ENCODE results near the gene CLIP2.
A peak's percentile ranks its signal among the peaks of the same experiment; 100 is the strongest.
"Not testable (repeated sequence)": the region's sequence is repeated elsewhere in the genome, so short reads cannot be mapped to it uniquely, and the experiment has no call there.

CLIP2 gene

DNA sequence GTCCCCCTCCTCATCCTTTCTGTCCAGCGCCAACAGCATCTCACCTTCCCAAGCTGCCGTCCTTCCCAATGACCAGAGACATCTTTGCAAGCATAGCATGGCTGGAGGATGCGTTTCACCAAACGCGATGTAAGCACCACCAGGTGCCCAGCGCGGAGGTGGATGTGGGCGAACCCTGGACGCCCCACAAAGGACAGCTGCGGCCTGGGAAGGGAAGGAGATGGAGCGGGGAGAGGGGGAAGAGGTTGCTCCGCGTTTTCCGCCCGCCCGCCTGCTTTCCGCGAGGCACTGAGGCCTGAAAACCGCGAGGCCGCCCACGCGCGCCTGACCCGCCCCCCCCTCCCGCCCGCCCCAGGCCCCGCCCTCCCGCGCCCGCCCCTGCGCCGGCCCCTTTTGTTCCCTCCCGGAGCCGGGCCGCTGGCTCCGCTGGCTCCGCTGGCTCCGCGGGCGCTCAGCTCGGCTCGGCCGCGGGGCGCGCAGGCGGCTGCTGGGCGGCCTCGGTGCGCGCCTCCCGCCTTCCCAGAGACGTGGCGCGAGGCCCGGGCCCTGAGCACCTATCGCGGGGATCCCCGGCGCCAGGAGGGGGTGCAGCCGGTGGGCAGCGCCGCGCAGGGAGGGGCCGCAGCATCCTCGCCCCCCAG lies at the start of gene CLIP2:
CLIP2 (plus strand) TSS at position 390 of the 641 bp plus-strand sequence. CDS start 28,140 bp downstream, outside the sequence.
- DNase-seq (ENCODE audit: low spot score) (peak; percentile 92), FAIRE-seq (no peak)

DNA sequence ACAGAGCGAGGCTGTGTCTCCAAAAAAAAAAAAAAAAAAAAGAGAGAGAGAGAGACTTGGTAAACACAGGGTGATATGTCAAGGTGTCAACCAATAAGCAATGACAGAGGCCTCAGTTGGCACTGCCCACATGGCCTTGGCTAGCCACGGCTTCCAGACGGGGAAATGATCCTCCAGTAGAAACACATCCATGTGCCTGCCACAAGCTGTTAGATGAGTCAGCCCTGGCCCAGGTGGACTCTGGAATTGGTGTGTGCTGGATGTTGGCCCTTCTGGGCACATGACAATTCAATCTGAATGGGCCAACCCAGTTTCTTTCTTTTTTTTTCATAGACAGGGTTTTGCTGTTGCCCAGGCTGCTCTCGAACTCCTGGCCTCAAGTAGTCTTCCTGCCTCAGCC lies 48.7 kb upstream of the CLIP2 start:
- FAIRE-seq = no peak

GRCh38 chr7:74242122-74242443 lies 47.1 kb upstream of the CLIP2 start:
- DNase-seq (ENCODE audit: low spot score) (no peak), FAIRE-seq (no peak)

More for the DNA sequence above, 48.7 kb upstream of the CLIP2 start:
- no peak for DNase-seq (ENCODE audit: low spot score)

GRCh38 chr7:74246497-74246896 lies 42.7 kb upstream of the CLIP2 start:
- DNase-seq (ENCODE audit: low spot score) = no peak
- no peak for FAIRE-seq

DNA sequence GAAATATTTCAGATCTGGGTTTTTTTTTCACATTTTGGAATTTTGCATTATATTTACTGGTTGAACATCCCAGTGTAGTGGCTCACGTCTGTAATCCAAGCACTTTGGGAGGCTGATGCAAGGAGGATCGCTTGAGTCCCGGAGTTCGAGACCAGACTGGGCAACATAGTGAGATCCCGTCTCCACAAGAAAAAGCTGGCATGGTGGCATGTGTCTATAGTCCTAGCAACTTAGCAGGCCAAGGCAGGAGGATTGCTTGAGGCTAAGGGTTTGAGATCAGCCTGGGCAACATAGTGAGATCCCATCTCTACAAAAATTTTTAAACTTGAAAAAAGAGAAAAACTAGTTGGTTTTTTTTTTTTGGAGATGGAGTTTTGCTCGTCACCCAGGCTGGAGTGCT lies 41.1 kb upstream of the CLIP2 start:
- FAIRE-seq (no peak), DNase-seq (ENCODE audit: low spot score) (no peak)

- FAIRE-seq; DNase-seq (ENCODE audit: low spot score): not testable (repeated sequence)
Observed at GRCh38 chr7:74249058-74249457, 40.1 kb upstream of the CLIP2 start.

GRCh38 chr7:74252893-74253292 lies 36.3 kb upstream of the CLIP2 start:
- DNase-seq (ENCODE audit: low spot score) (no peak), FAIRE-seq (no peak)

DNA sequence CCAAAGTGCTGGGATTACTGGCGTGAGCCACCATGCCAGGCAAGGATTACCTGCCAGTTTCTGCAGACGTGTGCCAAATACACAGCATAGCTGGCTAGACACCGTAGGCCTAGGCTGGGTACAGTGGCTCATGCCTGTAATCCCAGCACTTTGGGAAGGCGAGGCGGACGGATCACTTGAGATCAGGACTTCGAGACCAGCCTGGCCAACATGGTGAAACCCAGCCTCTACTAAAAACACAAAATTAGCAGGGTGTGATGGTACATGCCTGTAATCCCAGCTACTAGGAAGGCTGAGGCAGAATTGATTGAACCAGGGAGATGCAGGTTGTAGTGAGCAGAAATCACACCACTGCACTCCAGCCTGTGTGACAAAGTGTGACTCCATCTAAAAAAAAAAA lies 35.9 kb upstream of the CLIP2 start:
- DNase-seq (ENCODE audit: low spot score) (no peak), FAIRE-seq (no peak)

DNA sequence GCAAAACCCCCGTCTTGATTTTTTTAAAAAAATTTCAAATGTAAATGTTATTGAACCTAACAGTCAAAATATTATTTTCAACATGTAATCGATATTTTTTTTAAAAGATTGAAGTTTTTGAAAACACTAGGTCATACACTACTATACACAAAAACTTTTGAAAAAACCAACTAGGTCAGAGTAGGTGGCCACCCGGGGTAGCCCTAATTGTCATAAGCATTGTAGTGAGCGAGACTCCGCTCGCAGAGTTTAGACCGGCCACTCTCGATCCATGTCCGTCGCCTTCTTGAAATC lies 35.4 kb upstream of the CLIP2 start:
- FAIRE-seq (no peak), DNase-seq (ENCODE audit: low spot score) (no peak)

GRCh38 chr7:74254129-74254857 lies 34.9 kb upstream of the CLIP2 start, which contains the start of gene RFC2:
TSS of gene RFC2 (minus strand) at chr7:74254399. CDS start at chr7:74254383, 16 bp downstream.
- DNase-seq (ENCODE audit: low spot score) = peak; percentile 98
- FAIRE-seq = peak; percentile 89

DNA sequence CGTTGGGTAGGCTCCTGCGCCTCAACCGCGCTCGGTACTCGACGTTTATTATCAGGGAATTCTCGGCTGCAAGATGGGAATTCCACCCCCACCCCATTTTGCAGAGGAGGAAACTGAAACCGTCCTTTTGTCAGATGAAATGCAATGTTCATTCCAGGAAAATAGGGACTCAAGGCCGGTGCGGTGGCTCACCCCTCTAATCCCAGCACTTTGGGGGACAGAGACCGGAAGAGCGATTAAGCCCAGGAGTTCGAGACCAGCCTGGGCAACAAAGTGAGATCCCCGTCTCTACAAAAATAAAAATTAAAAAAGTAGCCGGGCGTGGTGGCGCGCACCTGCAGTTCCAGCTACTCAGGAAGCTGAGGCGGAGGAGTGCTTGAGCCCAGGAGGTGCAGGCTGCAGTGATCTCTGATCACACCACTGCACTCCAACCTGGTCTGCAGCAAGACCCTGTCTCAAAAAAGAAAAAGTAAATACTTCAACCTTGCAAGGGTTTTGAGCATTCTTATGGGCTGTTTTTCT lies 34.3 kb upstream of the CLIP2 start:
- no peak for DNase-seq (ENCODE audit: low spot score)
- FAIRE-seq = no peak

DNA sequence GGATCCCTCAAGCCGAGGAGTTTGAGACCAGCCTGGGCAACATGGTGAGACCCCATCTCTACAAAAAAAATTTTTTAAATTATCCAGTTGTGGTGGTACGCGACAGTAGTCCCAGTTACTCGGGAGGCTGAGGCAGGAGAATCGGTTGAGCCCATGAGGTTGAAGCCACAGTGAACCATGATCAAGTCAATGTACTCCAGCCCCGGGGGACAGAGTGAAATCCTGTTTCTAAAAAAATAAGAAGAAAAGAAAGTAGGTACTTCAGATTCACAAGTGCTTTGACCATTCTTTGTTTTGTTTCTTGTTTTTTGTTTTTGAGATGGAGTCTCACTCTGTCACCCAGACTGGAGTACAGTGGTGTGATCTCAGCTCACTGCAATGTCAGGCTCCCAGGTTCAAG lies 33.7 kb upstream of the CLIP2 start:
- DNase-seq (ENCODE audit: low spot score); FAIRE-seq: not testable (repeated sequence)

GRCh38 chr7:74256491-74257408 lies 32.5 kb upstream of the CLIP2 start:
- FAIRE-seq (no peak), DNase-seq (ENCODE audit: low spot score) (no peak)

- DNase-seq (ENCODE audit: low spot score) = no peak
- no peak for FAIRE-seq
Observed at GRCh38 chr7:74258639-74259038, 30.6 kb upstream of the CLIP2 start.

DNA sequence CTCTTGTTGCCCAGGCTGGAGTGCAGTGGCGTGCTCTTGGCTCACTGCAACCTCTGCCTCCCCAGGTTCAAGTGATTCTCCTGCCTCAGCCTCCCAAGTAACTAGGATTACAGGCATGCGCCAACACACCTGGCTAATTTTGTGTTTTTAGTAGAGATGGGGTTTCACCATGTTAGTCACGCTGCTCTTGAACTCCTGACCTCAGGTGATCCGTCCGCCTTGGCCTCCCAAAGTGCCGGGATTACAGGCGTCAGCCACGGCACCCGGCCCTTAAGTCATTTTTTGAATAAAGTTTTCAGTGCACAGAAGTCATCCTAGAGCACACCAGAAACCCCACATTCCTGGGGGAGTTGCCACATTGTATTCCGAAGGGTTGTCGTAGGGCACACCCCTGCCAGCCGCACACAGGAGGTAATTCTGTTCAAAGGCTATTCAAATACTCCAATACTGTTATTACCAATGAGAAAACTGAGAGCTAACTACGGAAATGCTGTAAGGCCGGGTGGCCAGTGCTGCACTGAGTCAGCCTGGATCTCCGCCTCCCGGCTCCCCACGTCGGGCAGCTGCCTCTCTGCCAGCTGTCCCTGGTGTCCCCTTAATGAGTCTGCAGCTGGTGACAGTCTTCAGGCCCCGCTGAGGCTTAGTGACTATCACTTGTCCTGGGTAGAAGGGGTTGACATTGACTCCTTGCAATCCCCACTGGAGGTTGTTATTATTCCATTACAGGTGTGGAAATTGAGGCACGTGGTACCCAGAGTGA lies 26.4 kb upstream of the CLIP2 start:
- FAIRE-seq (no peak), DNase-seq (ENCODE audit: low spot score) (no peak)

GRCh38 chr7:74263399-74264120 lies 25.6 kb upstream of the CLIP2 start:
- FAIRE-seq = no peak
- DNase-seq (ENCODE audit: low spot score) = no peak

- FAIRE-seq (no peak), DNase-seq (ENCODE audit: low spot score) (no peak)
Observed at GRCh38 chr7:74266191-74266963, 22.8 kb upstream of the CLIP2 start.

DNA sequence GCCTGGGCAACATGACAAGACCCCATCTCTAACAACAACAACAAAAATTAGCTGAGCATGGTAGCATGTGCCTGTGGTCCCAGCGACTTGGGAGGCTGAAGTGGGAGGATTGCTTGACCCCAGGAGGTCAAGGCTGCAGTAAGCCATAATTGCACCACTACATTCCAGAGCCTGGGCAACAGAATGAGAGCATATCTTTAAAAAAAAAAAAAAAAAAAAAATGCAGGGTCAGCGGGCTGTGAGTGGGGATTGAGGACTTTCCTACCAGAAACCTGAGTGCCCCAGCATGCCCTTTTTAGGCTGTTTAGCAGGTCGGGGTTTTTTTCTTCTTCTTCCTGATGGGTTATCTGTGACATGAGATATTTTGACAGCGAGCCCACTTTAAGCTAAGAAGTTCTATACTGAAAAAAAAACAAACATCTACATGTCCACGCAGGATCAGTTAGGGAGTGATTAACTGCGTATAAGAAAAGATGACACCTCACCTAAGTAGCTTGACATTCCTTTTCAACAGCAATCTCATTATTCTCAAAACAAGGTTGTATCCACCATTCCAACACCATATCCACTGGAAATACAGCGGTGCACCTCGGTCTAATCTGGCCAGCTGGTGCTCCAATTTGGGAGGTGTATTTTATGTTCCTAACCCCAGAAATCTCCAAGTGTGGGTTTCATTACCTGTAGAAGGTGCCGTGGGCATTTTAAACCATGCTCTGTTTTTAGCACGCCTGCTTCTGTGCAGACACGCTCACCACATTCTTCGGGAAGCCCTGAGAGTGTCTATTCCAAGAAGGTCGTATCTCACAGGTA lies 21.2 kb upstream of the CLIP2 start:
- DNase-seq (ENCODE audit: low spot score) (no peak), FAIRE-seq (no peak)

GRCh38 chr7:74269757-74270277 lies 19.4 kb upstream of the CLIP2 start:
- DNase-seq (ENCODE audit: low spot score) = peak; percentile 66
- no peak for FAIRE-seq

Data from urothelium cell line (cell line).